ENCODE measurements around the gene AVPI1. TPM values are rescaled to one million over a fixed set of nuclear protein-coding genes. Genes with fewer than 3 reads are reported as not detected.

AVPI1 gene
- total and polyA plus RNA-seq, 2 experiments from 2014 or later, result 7.4 to 7.6 TPM

DNA sequence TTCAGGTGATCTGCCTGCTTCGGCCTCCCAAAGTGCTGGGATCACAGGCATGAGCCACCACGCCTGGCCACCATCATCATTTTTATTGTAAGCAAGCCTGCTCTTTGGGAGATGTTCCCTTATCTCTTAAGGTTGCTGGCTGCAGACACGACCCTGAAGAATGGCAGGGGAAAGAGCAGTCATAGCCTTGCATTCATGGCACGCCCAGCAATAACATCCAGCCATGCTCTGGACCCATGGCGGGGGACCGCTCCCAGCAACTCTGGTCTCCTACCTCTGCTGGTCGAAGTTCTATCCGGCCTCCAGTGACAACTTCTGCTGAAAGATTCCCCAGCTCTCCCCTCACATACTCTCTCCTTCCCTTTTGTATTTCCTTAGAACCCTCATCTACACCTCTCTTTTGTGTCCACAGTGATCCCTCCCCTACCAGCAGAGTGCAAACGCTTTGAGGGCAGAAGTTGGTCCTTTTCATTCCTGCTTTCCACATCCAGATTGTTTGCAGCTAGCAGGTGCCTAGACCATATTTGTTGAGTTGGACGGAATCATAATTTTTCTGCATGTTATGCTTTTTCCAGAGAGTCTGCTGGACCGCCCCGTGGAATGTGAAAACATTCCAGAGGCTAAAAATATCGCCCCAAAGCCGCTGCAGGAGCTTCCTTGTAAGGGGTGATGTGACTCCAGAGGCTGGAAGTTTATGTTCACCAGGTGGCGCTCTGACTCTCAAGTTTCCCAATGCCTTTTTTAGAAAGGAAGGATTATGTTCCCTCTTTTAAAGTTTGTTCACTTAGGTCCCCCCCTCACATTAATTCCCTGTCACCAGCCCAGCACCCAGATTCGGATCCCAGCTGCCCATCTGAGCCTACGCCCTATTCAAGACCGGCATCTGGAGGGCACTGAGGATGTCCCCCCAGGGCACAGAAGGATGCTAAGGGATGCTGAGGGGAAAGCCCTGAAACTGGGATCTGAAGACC, 22.2 kb upstream of the AVPI1 start:
- Histone ChIP-seq H3K4me3 (no peak overlapping the region), H3K4me2 (0 out of 2 replicates have a peak overlapping the region, but pooled peaks have one; percentile 8), H2AFZ (peak overlapping the region; percentile 1; the same call in 1 of the 2 replicates), H3K4me1 (ENCODE audit: insufficient read depth) (peaks cover 9% of the 10 kb centered on the region; the same call in 1 of the 2 replicates), H3K9me2 (ENCODE audit: insufficient read depth) (no peaks in the 10 kb centered on the region), H3K79me2 (replicated peaks; ENCODE audit: insufficient read depth) (no peaks in the 10 kb centered on the region), H3F3A (replicated peaks; ENCODE audit: low read depth) (0 out of 2 replicates have a peak, but pooled peaks cover 10% of the 10 kb centered on the region), H4K20me1 (replicated peaks; ENCODE audit: insufficient read depth) (no peaks in the 10 kb centered on the region), H3K27ac (ENCODE audit: low read depth) (no peak overlapping the region), H3K27me3 (ENCODE audit: insufficient read depth) (no peaks in the 10 kb centered on the region), H3K36me3 (ENCODE audit: insufficient read depth) (no peaks in the 10 kb centered on the region)
- H3K4me3 Mint-ChIP-seq, result no peak overlapping the region
- peaks cover 11% of the 10 kb centered on the region for H3K27me3 Mint-ChIP-seq (ENCODE audit: insufficient read depth, low read depth, poor library complexity)
- H3K36me3 Mint-ChIP-seq (ENCODE audit: low read depth), result no peaks in the 10 kb centered on the region; the same call in 2 of the 3 replicates
- H3K9me3 Mint-ChIP-seq, result no peaks in the 10 kb centered on the region; the same call in 2 of the 3 replicates
- peak overlapping the region; percentile 14; the same call in 1 of the 2 replicates for H3K27ac Mint-ChIP-seq
- TF ChIP-seq, protein P1, sequence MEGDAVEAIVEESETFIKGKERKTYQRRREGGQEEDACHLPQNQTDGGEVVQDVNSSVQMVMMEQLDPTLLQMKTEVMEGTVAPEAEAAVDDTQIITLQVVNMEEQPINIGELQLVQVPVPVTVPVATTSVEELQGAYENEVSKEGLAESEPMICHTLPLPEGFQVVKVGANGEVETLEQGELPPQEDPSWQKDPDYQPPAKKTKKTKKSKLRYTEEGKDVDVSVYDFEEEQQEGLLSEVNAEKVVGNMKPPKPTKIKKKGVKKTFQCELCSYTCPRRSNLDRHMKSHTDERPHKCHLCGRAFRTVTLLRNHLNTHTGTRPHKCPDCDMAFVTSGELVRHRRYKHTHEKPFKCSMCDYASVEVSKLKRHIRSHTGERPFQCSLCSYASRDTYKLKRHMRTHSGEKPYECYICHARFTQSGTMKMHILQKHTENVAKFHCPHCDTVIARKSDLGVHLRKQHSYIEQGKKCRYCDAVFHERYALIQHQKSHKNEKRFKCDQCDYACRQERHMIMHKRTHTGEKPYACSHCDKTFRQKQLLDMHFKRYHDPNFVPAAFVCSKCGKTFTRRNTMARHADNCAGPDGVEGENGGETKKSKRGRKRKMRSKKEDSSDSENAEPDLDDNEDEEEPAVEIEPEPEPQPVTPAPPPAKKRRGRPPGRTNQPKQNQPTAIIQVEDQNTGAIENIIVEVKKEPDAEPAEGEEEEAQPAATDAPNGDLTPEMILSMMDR (conservative IDR thresholded peaks at IDR 0.05; ENCODE audit: low read depth in 2 of 2), result peak; percentile 83 to 84
- no peak for TF ChIP-seq CREB1 (CRISPR knock-in tag; IDR thresholded peaks at IDR 0.05; ENCODE audit: low read depth)
- DNase-seq (ENCODE audit: low spot score), result peak; percentile 93
- peak; percentile 28 for ATAC-seq
- H3K4me1 Mint-ChIP-seq, result peaks cover 24% of the 10 kb centered on the region

DNA sequence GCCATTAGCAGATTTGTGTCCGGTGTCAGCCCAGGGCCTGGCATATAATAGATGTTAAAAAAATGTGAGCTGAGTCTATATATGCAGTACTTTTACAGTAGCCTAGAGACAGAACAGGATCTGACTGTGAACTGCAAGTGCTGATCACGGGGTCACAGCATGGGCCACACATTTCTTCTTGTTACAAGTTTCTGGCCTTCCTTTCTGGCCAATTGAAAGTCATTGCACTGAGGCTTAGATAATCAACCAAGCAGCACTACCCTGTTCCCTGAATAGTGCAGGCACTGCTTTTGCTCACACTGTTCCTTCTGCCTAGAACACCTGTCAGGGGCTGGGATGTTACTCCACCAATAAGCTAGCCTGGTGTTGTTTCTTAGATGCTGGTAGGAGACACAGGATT, 21.1 kb upstream of the AVPI1 start:
- H3K4me1 ChIP-seq (ENCODE audit: insufficient read depth), result peaks cover 9% of the 10 kb centered on the region; the same call in 1 of the 2 replicates
- Mint-ChIP-seq H3K4me3 (no peak overlapping the region), H3K36me3 (ENCODE audit: low read depth) (no peaks in the 10 kb centered on the region; the same call in 2 of the 3 replicates), H3K4me1 (peaks cover 24% of the 10 kb centered on the region), H3K27ac (no peak overlapping the region), H3K27me3 (ENCODE audit: insufficient read depth, low read depth, poor library complexity) (peaks cover 9% of the 10 kb centered on the region), H3K9me3 (no peaks in the 10 kb centered on the region; the same call in 2 of the 3 replicates)
- ATAC-seq, result no peak
- H3K4me2 ChIP-seq, result no peak overlapping the region
- H3K9me2 ChIP-seq (ENCODE audit: insufficient read depth), result no peaks in the 10 kb centered on the region
- H3K27me3 ChIP-seq (ENCODE audit: insufficient read depth), result no peaks in the 10 kb centered on the region
- TF ChIP-seq, protein P2, sequence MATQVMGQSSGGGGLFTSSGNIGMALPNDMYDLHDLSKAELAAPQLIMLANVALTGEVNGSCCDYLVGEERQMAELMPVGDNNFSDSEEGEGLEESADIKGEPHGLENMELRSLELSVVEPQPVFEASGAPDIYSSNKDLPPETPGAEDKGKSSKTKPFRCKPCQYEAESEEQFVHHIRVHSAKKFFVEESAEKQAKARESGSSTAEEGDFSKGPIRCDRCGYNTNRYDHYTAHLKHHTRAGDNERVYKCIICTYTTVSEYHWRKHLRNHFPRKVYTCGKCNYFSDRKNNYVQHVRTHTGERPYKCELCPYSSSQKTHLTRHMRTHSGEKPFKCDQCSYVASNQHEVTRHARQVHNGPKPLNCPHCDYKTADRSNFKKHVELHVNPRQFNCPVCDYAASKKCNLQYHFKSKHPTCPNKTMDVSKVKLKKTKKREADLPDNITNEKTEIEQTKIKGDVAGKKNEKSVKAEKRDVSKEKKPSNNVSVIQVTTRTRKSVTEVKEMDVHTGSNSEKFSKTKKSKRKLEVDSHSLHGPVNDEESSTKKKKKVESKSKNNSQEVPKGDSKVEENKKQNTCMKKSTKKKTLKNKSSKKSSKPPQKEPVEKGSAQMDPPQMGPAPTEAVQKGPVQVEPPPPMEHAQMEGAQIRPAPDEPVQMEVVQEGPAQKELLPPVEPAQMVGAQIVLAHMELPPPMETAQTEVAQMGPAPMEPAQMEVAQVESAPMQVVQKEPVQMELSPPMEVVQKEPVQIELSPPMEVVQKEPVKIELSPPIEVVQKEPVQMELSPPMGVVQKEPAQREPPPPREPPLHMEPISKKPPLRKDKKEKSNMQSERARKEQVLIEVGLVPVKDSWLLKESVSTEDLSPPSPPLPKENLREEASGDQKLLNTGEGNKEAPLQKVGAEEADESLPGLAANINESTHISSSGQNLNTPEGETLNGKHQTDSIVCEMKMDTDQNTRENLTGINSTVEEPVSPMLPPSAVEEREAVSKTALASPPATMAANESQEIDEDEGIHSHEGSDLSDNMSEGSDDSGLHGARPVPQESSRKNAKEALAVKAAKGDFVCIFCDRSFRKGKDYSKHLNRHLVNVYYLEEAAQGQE (IDR thresholded peaks at IDR 0.05; ENCODE audit: unreplicated experiment), result no peak
- TF ChIP-seq ZNF331 (CRISPR knock-in tag; IDR thresholded peaks at IDR 0.05; ENCODE audit: low read depth) (no peak), EZH2 (IDR thresholded peaks at IDR 0.05; ENCODE audit: low read depth, unreplicated experiment) (no peak), EZH2phosphoT487 (IDR thresholded peaks at IDR 0.05; ENCODE audit: unreplicated experiment) (no peak), ZNF114 (CRISPR knock-in tag; IDR thresholded peaks at IDR 0.05) (no peak), CREB1 (CRISPR knock-in tag; IDR thresholded peaks at IDR 0.05; ENCODE audit: low read depth) (no peak), POLR2AphosphoS5 (IDR thresholded peaks at IDR 0.05; ENCODE audit: low read depth) (no peak)
- TF ChIP-seq, protein P3, sequence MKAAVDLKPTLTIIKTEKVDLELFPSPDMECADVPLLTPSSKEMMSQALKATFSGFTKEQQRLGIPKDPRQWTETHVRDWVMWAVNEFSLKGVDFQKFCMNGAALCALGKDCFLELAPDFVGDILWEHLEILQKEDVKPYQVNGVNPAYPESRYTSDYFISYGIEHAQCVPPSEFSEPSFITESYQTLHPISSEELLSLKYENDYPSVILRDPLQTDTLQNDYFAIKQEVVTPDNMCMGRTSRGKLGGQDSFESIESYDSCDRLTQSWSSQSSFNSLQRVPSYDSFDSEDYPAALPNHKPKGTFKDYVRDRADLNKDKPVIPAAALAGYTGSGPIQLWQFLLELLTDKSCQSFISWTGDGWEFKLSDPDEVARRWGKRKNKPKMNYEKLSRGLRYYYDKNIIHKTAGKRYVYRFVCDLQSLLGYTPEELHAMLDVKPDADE (IDR thresholded peaks at IDR 0.05), result no peak
- TF ChIP-seq, protein P1 (conservative IDR thresholded peaks at IDR 0.05; ENCODE audit: low read depth in 2 of 2), result no peak
- DNase-seq (ENCODE audit: low spot score), result no peak
- no peaks in the 10 kb centered on the region for H3K79me2 ChIP-seq (replicated peaks; ENCODE audit: insufficient read depth)
- no peaks in the 10 kb centered on the region for H4K20me1 ChIP-seq (replicated peaks; ENCODE audit: insufficient read depth)
- H3F3A ChIP-seq (replicated peaks; ENCODE audit: low read depth), result 0 out of 2 replicates have a peak, but pooled peaks cover 9% of the 10 kb centered on the region
- H3K36me3 ChIP-seq (ENCODE audit: insufficient read depth), result no peaks in the 10 kb centered on the region
- no peak overlapping the region for H3K27ac ChIP-seq (ENCODE audit: low read depth)
- no peak overlapping the region for H3K4me3 ChIP-seq
- H2AFZ ChIP-seq, result no peak overlapping the region

All from GM23338 (cell line).